C4-2B (cell line): ENCODE results near the gene CIAO3.
A peak's percentile ranks its signal among the peaks of the same experiment; 100 is the strongest.

Source experiments
- H3K27ac ChIP-seq: fragments of 450-650 bp; 2 replicates; pipeline ENCODE4 v1.5.1; 2017
- CTCF ChIP-seq: fragments of 450-650 bp; conservative IDR thresholded peaks from 2 replicates; pipeline ENCODE4 v1.5.1; 2017; ENCODE audit warnings: mild to moderate bottlenecking
- ZFX ChIP-seq: fragments of 450-650 bp; IDR thresholded peaks from 2 replicates; pipeline ENCODE4 v1.6.1; 2017

CIAO3 gene

GRCh38 chr16:702341-702740, 38.5 kb downstream of the CIAO3 start:
- no peak overlapping the region for H3K27ac ChIP-seq
- TF ChIP-seq ZFX (no peak), CTCF (no peak)

DNA sequence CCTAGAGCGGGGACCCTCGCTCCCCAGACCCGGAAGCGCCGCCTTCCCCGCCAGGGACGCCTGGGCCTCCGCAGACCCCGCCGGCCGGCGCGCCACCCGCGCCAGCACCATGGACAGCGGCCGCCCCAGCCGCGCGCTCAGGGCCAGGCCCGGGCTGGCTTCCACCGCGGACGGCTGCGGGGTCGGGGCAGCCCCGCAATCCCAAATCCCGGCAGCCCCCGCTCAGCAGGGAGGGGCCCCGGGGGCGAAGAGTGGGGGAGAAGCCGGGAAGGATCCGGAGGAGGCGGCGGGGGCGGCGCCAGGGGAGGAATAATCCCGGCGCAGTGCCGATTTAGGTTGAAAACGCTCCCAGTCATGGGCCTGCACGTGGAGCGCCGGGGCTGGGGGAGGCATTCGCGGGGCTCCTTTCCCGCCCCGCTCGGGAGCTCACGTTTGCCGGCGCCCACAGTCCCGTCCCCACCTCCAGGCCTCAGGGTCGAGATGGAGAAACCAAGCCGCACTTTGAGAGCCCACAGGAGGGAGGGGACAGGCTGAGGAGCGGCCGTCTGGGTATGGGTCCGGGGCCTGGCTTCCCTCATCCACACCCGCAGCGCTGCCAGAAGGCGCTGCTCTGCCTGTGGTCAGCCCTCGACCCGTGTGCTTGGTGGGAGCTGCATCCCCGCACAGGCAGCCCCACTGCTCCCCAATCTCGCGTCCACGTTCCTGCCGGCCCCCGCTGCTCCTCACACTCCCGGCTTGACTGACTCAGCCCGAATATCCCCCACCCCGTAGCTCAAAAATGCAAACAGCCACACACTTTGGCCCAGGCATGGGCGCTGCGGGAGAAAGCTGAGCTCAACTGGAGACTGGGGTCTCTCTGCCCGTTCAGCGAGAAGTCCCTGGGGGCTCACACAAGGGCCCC, 39.9 kb downstream of the CIAO3 start:
- no peak overlapping the region for H3K27ac ChIP-seq
- TF ChIP-seq ZFX (no peak), CTCF (no peak)

- no peak for TF ChIP-seq CTCF
- no peak for TF ChIP-seq ZFX
- H3K27ac ChIP-seq, result no peak overlapping the region
Observed at GRCh38 chr16:698911-699671, 41.7 kb downstream of the CIAO3 start.

GRCh38 chr16:695355-696089, 45.3 kb downstream of the CIAO3 start:
- TF ChIP-seq ZFX (peak; percentile 66; the same call in 1 of the 2 replicates), CTCF (no peak)
- H3K27ac ChIP-seq, result peak overlapping the region; percentile 94

DNA sequence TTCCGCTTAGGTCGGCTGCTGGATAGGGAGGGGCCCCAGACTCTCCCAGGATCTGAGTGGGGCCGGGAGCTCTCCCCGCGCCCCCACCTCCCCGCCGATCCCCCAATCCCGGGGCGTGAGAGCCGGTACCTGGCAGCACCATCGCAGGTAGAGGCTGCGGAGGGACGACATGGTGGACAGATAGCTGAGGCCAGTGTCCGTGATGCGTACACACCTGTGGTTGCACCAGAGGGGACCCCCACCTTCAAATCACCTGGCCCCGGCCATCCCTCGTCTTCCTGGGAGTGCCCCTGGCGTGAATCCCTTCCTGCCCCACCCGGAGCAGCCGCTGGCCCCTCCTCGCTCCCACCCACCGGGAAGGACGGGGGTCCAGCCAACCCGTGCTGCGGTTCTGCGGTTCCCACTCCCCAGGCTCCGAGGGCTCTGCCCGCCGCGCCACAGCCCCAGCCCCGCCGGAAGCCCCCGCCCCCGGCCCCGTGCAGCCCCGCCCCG, 45.9 kb downstream of the CIAO3 start:
- peak overlapping the region; percentile 94 for H3K27ac ChIP-seq
- TF ChIP-seq ZFX (no peak), CTCF (no peak)

DNA sequence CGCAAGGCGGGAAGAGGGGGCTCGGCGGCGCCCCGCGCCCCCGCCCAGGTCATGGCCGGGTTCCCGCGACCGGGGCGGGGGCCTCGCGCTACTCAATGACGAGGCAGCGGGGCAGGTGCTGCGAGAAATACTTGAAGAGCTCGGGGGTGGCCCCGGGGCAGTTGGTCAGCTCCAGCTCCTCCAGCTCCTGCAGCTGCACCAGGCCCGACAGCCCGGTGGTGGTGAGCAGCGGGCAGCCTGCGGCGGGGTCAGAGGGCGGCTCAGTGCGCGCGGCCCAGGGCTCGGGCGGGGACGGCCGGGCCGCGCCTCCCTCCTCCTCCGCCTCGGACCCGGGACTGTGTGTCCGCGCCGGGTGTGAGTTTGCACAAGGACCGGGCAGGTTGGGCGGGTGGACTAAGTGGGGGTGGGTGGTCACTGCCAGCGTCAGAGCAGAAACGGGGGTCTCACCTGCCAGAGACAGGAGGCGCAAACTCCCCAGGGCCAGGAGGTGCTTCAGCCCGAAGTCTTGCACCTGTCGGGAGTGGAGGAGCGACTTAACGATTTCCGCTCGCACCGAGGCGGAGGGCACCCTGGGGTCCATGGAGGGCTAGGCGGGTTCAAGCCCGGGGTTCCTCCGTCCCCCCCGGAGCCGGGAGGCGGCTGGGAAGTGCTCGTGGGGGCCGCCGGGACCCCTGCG, 46.5 kb downstream of the CIAO3 start:
- TF ChIP-seq ZFX, result no peak
- TF ChIP-seq CTCF, result no peak
- H3K27ac ChIP-seq, result peak overlapping the region; percentile 94; the same call in 1 of the 2 replicates
